Measurements from ENCODE around the gene TNIK.

Gene TNIK

GRCh38 chr3:171284308-171285075 is 175.7 kb downstream of the TNIK start:
- Histone ChIP-seq H3K9me3 (no peaks in the 10 kb centered on the region), H3K27ac (peak overlapping the region; percentile 76 to 79), H3K4me3 (no peak overlapping the region), H3K4me1 (peaks cover 0 to 53% (median 26%) of the 10 kb centered on the region in 4 donors), H3K27me3 (no peaks in the 10 kb centered on the region), H3K36me3 (no peaks in the 10 kb centered on the region)
- DNase-seq = peak; percentile 75 to 80
- intact Hi-C loops (cut with DNase I; ENCODE audit: low total_unique reads) = no loop called here
- TF ChIP-seq CTCF (IDR thresholded peaks at IDR 0.05) = peak in 1 of 2 experiments; percentile 12

- no peak for TF ChIP-seq CTCF (IDR thresholded peaks at IDR 0.05)
- peaks cover 0 to 53% (median 26%) of the 10 kb centered on the region in 4 donors for H3K4me1 ChIP-seq
- H3K27me3 ChIP-seq = no peaks in the 10 kb centered on the region
- peak overlapping the region; percentile 76 to 79 for H3K27ac ChIP-seq
- H3K36me3 ChIP-seq = no peaks in the 10 kb centered on the region
- no peak for DNase-seq
- intact Hi-C loops (cut with DNase I; ENCODE audit: low total_unique reads) = no loop called here
- no peak overlapping the region for H3K4me3 ChIP-seq
- no peaks in the 10 kb centered on the region for H3K9me3 ChIP-seq
Measured at GRCh38 chr3:171283848-171284222, 176.4 kb downstream of the TNIK start.

GRCh38 chr3:171283183-171283847 is 176.9 kb downstream of the TNIK start:
- no peaks in the 10 kb centered on the region for H3K27me3 ChIP-seq
- peak overlapping the region; percentile 76 to 79 for H3K27ac ChIP-seq
- no peaks in the 10 kb centered on the region for H3K36me3 ChIP-seq
- TF ChIP-seq CTCF (IDR thresholded peaks at IDR 0.05) = no peak
- no peaks in the 10 kb centered on the region for H3K9me3 ChIP-seq
- H3K4me3 ChIP-seq = peak overlapping the region in 1 of 2 donors; percentile 5
- intact Hi-C loops (cut with DNase I; ENCODE audit: low total_unique reads) = no loop called here
- DNase-seq = peak; percentile 24 to 72
- H3K4me1 ChIP-seq = peaks cover 0 to 53% (median 26%) of the 10 kb centered on the region in 4 donors

GRCh38 chr3:171282041-171282440 is 178.2 kb downstream of the TNIK start:
- Histone ChIP-seq H3K27me3 (no peaks in the 10 kb centered on the region), H3K4me3 (peak overlapping the region; percentile 42 to 43), H3K4me1 (peaks cover 0 to 50% (median 26%) of the 10 kb centered on the region in 4 donors), H3K9me3 (no peaks in the 10 kb centered on the region), H3K27ac (peak overlapping the region; percentile 76 to 79), H3K36me3 (no peaks in the 10 kb centered on the region)
- no peak for DNase-seq
- intact Hi-C loops (cut with DNase I; ENCODE audit: low total_unique reads) = no loop called here
- no peak for TF ChIP-seq CTCF (IDR thresholded peaks at IDR 0.05)

GRCh38 chr3:171281256-171281992 is 178.8 kb downstream of the TNIK start:
- DNase-seq = no peak
- TF ChIP-seq CTCF (IDR thresholded peaks at IDR 0.05) = no peak
- Histone ChIP-seq H3K27ac (peak overlapping the region; percentile 76 to 79), H3K36me3 (no peaks in the 10 kb centered on the region), H3K9me3 (no peaks in the 10 kb centered on the region), H3K4me1 (peaks cover 0 to 47% (median 26%) of the 10 kb centered on the region in 4 donors), H3K4me3 (no peak overlapping the region), H3K27me3 (no peaks in the 10 kb centered on the region)
- intact Hi-C loops (cut with DNase I; ENCODE audit: low total_unique reads) = no loop called here

Measured in tibial artery (tissue), 4 donors.